Loucy (cell line): ENCODE data around the gene TSHZ2.

Experiments used
- H2AFZ ChIP-seq: fragments of 200-600 bp; sonication (generic); 2 replicates; pipeline ENCODE4 v1.6.0; 2016; ENCODE audit warnings: antibody characterized with exemption, mild to moderate bottlenecking, low read length, moderate library complexity
- H3F3A ChIP-seq: fragments of 200-600 bp; 2 replicates; pipeline ENCODE4 v1.6.0; 2016; ENCODE audit warnings: antibody characterized with exemption, low read depth, mild to moderate bottlenecking
- H3K27me3 ChIP-seq: fragments of 200-600 bp; sonication (generic); 2 replicates; pipeline ENCODE4 v1.6.1; 2014; ENCODE audit warnings: low read length, mild to moderate bottlenecking; ENCODE audit not compliant: insufficient read depth, poor library complexity, severe bottlenecking
- H3K36me3 ChIP-seq: fragments of 200-600 bp; sonication (generic); 2 replicates; pipeline ENCODE4 v1.6.1; 2016; ENCODE audit warnings: low read length; ENCODE audit not compliant: insufficient read depth
- H3K4me1 ChIP-seq: fragments of 200-600 bp; sonication (generic); 2 replicates; pipeline ENCODE4 v1.5.1; 2014; ENCODE audit warnings: low read length, mild to moderate bottlenecking; ENCODE audit not compliant: insufficient read depth, poor library complexity, severe bottlenecking
- H3K4me2 ChIP-seq: fragments of 200-600 bp; sonication (generic); 2 replicates; pipeline ENCODE4 v1.6.0; 2014; ENCODE audit warnings: antibody characterized with exemption, low read length, low read depth, mild to moderate bottlenecking; ENCODE audit not compliant: poor library complexity, severe bottlenecking
- H3K4me3 ChIP-seq: fragments of 200-600 bp; sonication (generic); 2 replicates; pipeline ENCODE4 v1.5.1; 2014; ENCODE audit warnings: low read length, mild to moderate bottlenecking, mixed read lengths; ENCODE audit not compliant: poor library complexity, severe bottlenecking
- H3K79me2 ChIP-seq: fragments of 200-600 bp; sonication (generic); 2 replicates; pipeline ENCODE4 v1.6.1; 2014; ENCODE audit warnings: low read length; ENCODE audit not compliant: insufficient read depth
- H3K9ac ChIP-seq: fragments of 200-600 bp; sonication (generic); 2 replicates; pipeline ENCODE4 v1.6.0; 2014; ENCODE audit warnings: mild to moderate bottlenecking, low read depth, low read length, moderate library complexity; ENCODE audit not compliant: poor library complexity, severe bottlenecking
- H3K9me2 ChIP-seq: fragments of 200-600 bp; sonication (generic); replicated peaks from 2 replicates; pipeline ENCODE4 v1.6.1; 2016; ENCODE audit warnings: low read depth, low read length, mixed read lengths
- H3K9me3 ChIP-seq: fragments of 200-600 bp; sonication (generic); 2 replicates; pipeline ENCODE4 v1.6.1; 2014; ENCODE audit warnings: mild to moderate bottlenecking, antibody characterized with exemption, low read length, low read depth; ENCODE audit not compliant: insufficient read depth
- H4K20me1 ChIP-seq: fragments of 200-600 bp; sonication (generic); 2 replicates; pipeline ENCODE4 v1.6.0; 2014; ENCODE audit warnings: antibody characterized with exemption, low read length, mild to moderate bottlenecking; ENCODE audit not compliant: insufficient read depth, poor library complexity, severe bottlenecking
- EZH2phosphoT487 ChIP-seq: fragments of 200-600 bp; IDR thresholded peaks from 2 replicates; pipeline ENCODE4 v1.6.1; 2018; ENCODE audit warnings: antibody characterized with exemption, mild to moderate bottlenecking, moderate library complexity, borderline replicate concordance
- TF ChIP-seq, protein P1 (sequence below): fragments of 200-600 bp; sonication (generic); conservative IDR thresholded peaks from 2 replicates; pipeline ENCODE4 v1.5.1; 2014; ENCODE audit warnings: mild to moderate bottlenecking, antibody characterized with exemption, low read length

TSHZ2 gene

DNA sequence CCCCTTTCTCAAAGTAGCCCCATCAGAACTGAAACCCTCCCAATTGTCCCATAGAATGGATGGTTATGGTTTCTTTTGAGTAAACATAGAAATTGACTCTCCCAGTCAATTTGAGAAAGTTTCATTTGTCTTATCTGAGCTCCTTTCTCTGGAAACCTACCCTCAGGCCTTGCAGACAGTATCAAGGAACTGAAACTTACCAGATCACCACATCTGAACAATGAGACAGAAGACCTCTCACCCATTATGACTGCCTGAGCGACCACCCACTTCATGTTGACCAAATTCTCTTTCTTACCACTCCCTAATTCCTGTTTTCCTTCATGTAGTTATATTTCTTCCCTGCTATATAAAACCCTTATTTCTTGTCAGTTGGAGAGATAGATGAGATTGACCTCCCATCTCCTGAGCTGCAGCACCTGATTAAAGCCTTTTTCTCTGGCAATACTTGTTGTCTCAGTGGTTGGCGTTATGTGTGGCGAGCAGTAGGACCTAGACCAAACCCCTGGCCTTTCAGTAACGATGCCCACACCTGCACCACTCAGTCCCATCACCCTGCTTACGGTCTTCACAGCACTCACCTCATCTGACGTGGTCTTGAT is 482.6 kb downstream of the TSHZ2 start:
- no peaks in the 10 kb centered on the region for H3K36me3 ChIP-seq
- no peak overlapping the region for H3K4me2 ChIP-seq
- H3K9me2 ChIP-seq: no peaks in the 10 kb centered on the region
- no peaks in the 10 kb centered on the region for H3K27me3 ChIP-seq
- H3K4me3 ChIP-seq: no peak overlapping the region
- no peaks in the 10 kb centered on the region for H3K4me1 ChIP-seq
- H4K20me1 ChIP-seq: no peaks in the 10 kb centered on the region
- no peak overlapping the region for H2AFZ ChIP-seq
- no peaks in the 10 kb centered on the region for H3K79me2 ChIP-seq
- peaks cover 3% of the 10 kb centered on the region; the same call in 1 of the 2 replicates for H3K9me3 ChIP-seq
- no peak for TF ChIP-seq EZH2phosphoT487
- TF ChIP-seq, protein P1, sequence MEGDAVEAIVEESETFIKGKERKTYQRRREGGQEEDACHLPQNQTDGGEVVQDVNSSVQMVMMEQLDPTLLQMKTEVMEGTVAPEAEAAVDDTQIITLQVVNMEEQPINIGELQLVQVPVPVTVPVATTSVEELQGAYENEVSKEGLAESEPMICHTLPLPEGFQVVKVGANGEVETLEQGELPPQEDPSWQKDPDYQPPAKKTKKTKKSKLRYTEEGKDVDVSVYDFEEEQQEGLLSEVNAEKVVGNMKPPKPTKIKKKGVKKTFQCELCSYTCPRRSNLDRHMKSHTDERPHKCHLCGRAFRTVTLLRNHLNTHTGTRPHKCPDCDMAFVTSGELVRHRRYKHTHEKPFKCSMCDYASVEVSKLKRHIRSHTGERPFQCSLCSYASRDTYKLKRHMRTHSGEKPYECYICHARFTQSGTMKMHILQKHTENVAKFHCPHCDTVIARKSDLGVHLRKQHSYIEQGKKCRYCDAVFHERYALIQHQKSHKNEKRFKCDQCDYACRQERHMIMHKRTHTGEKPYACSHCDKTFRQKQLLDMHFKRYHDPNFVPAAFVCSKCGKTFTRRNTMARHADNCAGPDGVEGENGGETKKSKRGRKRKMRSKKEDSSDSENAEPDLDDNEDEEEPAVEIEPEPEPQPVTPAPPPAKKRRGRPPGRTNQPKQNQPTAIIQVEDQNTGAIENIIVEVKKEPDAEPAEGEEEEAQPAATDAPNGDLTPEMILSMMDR: no peak
- no peaks in the 10 kb centered on the region for H3F3A ChIP-seq
- no peak overlapping the region for H3K9ac ChIP-seq

DNA sequence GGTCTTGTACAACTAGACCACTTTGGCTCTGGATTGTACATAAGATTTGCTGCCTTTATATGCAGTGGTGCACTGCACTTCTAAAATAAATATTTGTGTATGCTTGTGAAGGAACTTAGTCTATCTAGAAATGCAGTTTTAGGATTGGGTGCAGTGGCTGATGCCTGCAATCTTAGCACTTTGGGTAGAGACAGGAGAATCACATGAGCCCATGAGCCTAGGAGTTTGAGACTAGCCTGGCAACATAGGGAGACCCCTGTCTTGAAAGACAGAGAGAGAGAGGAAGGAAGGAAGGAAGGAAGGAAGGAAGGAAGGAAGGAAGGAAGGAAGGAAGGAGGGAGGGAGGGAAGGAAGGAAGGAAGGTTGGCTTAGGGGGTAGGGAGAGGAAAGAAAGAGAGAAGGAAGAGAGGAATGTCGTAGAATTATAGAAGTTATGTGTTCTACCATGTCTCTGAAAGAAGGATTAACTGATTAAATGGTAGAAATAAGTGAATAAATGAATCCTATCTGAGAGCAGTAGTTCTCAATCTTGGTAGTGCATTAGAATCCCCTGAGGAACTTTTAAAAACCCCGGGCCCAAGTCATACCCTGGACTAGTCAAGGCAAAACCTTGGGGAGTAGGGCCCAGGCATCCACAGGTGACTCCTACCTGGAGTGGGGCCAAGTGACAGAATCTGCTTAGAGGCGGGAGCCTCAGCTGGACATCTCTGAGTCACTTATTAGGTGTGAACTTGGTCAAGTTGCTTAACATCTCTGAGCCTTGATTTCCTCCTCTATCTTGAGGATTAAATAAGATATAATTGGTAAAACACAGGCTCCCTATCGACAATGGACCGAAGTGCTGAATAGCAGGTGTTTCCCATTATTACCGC is 491.2 kb downstream of the TSHZ2 start:
- Histone ChIP-seq H3K79me2 (no peaks in the 10 kb centered on the region), H3K4me1 (no peaks in the 10 kb centered on the region), H2AFZ (no peak overlapping the region), H3K9me2 (no peaks in the 10 kb centered on the region), H3K27me3 (no peaks in the 10 kb centered on the region), H3K9ac (no peak overlapping the region), H4K20me1 (no peaks in the 10 kb centered on the region), H3K36me3 (no peaks in the 10 kb centered on the region), H3F3A (no peaks in the 10 kb centered on the region), H3K4me2 (no peak overlapping the region), H3K4me3 (no peak overlapping the region), H3K9me3 (no peaks in the 10 kb centered on the region)
- no peak for TF ChIP-seq EZH2phosphoT487
- TF ChIP-seq, protein P1: no peak

DNA sequence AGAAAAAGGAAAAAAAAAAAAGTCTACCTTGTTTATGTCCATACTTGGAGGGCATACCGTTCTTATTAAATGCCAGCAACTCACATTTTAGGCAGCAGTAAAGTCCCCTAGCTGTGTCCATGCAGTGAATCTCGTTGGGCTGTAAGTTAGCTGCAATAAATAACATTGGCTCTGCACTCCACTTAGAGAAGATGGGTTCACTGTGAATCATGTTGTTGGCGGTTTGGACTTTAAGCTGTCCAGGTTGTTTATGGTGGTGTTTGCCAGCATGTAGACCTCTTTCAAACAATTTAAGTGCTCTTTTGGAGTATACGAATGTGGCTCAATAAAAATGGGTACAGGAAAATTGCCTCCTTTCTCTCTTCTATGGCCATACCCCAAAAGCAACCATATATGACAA is 494.1 kb downstream of the TSHZ2 start:
- Histone ChIP-seq H3K79me2 (no peaks in the 10 kb centered on the region), H2AFZ (no peak overlapping the region), H3K36me3 (no peaks in the 10 kb centered on the region), H3K27me3 (no peaks in the 10 kb centered on the region), H3K9me2 (no peaks in the 10 kb centered on the region), H3K4me3 (no peak overlapping the region), H3K4me1 (no peaks in the 10 kb centered on the region), H3K4me2 (no peak overlapping the region), H3K9ac (no peak overlapping the region), H3K9me3 (no peaks in the 10 kb centered on the region), H4K20me1 (no peaks in the 10 kb centered on the region), H3F3A (no peaks in the 10 kb centered on the region)
- TF ChIP-seq, protein P1: no peak
- no peak for TF ChIP-seq EZH2phosphoT487
